Nephron (organoid): ENCODE data around the gene CCDC73.

Experiments used
- H3K27ac Mint-ChIP-seq, 3 experiments: 2 replicates each; pipeline ENCODE4 v1.8.0; 2020; ENCODE audit warnings: mixed read lengths in 3 of 3, mild to moderate bottlenecking in 2 of 3, moderate library complexity in 1 of 3
- H3K27me3 Mint-ChIP-seq: 2 replicates; pipeline ENCODE4 v1.8.0; 2021; ENCODE audit warnings: low read depth, mild to moderate bottlenecking, moderate library complexity, mixed read lengths
- H3K36me3 Mint-ChIP-seq: 2 replicates; pipeline ENCODE4 v1.8.0; 2020; ENCODE audit warnings: low read depth, mixed read lengths
- H3K4me1 Mint-ChIP-seq: 2 replicates; pipeline ENCODE4 v1.8.0; 2020; ENCODE audit warnings: mixed read lengths
- H3K4me3 Mint-ChIP-seq, 3 experiments: 2 replicates each; pipeline ENCODE4 v1.8.0; 2020; ENCODE audit warnings: mild to moderate bottlenecking in 3 of 3, mixed read lengths in 3 of 3, moderate library complexity in 2 of 3
- H3K9me3 Mint-ChIP-seq: 2 replicates; pipeline ENCODE4 v1.8.0; 2020; ENCODE audit warnings: mixed read lengths
- TF ChIP-seq, protein P1 (sequence below), 3 experiments: fragments of 200-600 bp; sonication (generic); IDR thresholded peaks; one replicate each; pipeline ENCODE4 v1.5.0; 2021; ENCODE audit warnings: antibody characterized with exemption in 3 of 3; ENCODE audit not compliant: unreplicated experiment in 3 of 3

The CCDC73 gene

DNA sequence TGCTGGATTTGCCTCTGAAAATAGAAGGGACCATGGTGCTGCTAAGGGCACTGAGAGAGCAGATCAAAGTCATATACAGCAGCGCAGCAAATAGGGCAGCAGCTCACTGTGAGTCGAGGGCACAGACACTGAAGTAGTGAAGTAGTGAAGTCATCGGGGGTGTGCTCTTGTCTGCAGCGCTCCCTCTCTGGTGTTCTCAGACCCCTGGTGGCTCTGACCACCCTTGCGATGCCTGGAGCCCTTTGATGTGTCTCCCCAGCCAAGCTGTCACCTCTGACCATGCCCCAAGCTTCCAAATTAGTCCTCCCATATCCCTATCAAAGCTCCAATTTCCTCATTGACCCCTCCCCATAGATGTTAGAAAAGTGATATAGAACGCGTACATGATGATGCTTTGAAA lies 238.6 kb downstream of the CCDC73 start:
- peaks cover 35% of the 10 kb centered on the region for H3K4me1 Mint-ChIP-seq
- H3K27ac Mint-ChIP-seq = peak overlapping the region; percentile 61 to 69 (median 66)
- no peaks in the 10 kb centered on the region for H3K36me3 Mint-ChIP-seq
- peak overlapping the region in 2 of 3 experiments; percentile 2 to 4 for H3K4me3 Mint-ChIP-seq
- TF ChIP-seq, protein P1, sequence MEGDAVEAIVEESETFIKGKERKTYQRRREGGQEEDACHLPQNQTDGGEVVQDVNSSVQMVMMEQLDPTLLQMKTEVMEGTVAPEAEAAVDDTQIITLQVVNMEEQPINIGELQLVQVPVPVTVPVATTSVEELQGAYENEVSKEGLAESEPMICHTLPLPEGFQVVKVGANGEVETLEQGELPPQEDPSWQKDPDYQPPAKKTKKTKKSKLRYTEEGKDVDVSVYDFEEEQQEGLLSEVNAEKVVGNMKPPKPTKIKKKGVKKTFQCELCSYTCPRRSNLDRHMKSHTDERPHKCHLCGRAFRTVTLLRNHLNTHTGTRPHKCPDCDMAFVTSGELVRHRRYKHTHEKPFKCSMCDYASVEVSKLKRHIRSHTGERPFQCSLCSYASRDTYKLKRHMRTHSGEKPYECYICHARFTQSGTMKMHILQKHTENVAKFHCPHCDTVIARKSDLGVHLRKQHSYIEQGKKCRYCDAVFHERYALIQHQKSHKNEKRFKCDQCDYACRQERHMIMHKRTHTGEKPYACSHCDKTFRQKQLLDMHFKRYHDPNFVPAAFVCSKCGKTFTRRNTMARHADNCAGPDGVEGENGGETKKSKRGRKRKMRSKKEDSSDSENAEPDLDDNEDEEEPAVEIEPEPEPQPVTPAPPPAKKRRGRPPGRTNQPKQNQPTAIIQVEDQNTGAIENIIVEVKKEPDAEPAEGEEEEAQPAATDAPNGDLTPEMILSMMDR (IDR thresholded peaks at IDR 0.05; ENCODE audit: unreplicated experiment in 3 of 3) = no peak
- no peaks in the 10 kb centered on the region for H3K9me3 Mint-ChIP-seq
- H3K27me3 Mint-ChIP-seq = no peaks in the 10 kb centered on the region

DNA sequence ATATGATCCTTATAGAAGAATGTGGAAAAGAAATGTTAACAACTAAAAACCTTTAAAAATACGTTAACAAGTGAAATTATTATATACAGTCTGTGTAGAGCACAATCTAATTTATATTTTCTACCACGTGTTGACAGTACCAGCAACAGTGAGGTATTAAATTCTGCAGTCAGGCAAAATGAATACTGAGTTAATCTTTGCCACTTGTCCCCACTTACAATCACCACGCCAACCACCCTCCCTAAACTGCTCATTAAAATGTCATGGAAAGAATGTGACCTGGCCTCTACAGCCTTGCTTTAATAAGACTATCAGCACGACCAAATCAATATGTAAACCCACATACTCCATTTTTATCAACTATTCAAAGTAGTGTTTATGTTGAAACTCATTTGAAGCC lies 239.4 kb downstream of the CCDC73 start:
- H3K36me3 Mint-ChIP-seq = no peaks in the 10 kb centered on the region
- no peak overlapping the region for H3K4me3 Mint-ChIP-seq
- no peaks in the 10 kb centered on the region for H3K27me3 Mint-ChIP-seq
- H3K9me3 Mint-ChIP-seq = no peaks in the 10 kb centered on the region
- peaks cover 39% of the 10 kb centered on the region for H3K4me1 Mint-ChIP-seq
- TF ChIP-seq, protein P1 (IDR thresholded peaks at IDR 0.05; ENCODE audit: unreplicated experiment in 3 of 3) = no peak
- H3K27ac Mint-ChIP-seq = peak overlapping the region; percentile 61 to 69 (median 66)
